Activated T-helper 1 cell treated with anti-CD3 and anti-CD28 coated beads, Interleukin-12 subunit alpha, Interleukin-12 subunit beta, Interleukin-2, Interleukin-4 antibody, amounts not matched to agents 30 ng/mL and 10 ng/mL and 1 ng/mL, durations not matched to agents 14 hours and 24 hours and 36 hours (primary cell): ENCODE results near the gene TSPAN5. TPM values are rescaled to one million over a fixed set of nuclear protein-coding genes. Genes with fewer than 3 reads are reported as not detected.

Experiments used
- DNase-seq: peaks from one replicate; pipeline ENCODE4 v3.0.0; 2021; ENCODE audit warnings: low spot score
- H3K27ac Mint-ChIP-seq: one replicate; pipeline ENCODE4 v1.8.0; 2021; ENCODE audit warnings: mild to moderate bottlenecking, mixed read lengths
- H3K27me3 Mint-ChIP-seq: one replicate; pipeline ENCODE4 v1.8.0; 2022; ENCODE audit warnings: mild to moderate bottlenecking, moderate library complexity, mixed read lengths; ENCODE audit not compliant: insufficient read depth
- H3K36me3 Mint-ChIP-seq: one replicate; pipeline ENCODE4 v1.8.0; 2021; ENCODE audit warnings: low read depth, mixed read lengths
- H3K4me1 Mint-ChIP-seq: one replicate; pipeline ENCODE4 v1.8.0; 2021; ENCODE audit warnings: low read depth, mixed read lengths
- H3K4me3 Mint-ChIP-seq: one replicate; pipeline ENCODE4 v1.8.0; 2021; ENCODE audit warnings: mild to moderate bottlenecking, moderate library complexity, mixed read lengths
- H3K9me3 Mint-ChIP-seq: one replicate; pipeline ENCODE4 v1.8.0; 2021; ENCODE audit warnings: mixed read lengths
- intact Hi-C: fragments of 100-400 bp; cut with micrococcal nuclease; formaldehyde crosslinking; loops from one replicate; pipeline ENCODE4 v1.15.1; 2024
- total RNA-seq: library from RNA; stranded (reverse); gene quantifications from 2 replicates; pipeline ENCODE4 v1.2.3, GENCODE V29; 2022

Gene TSPAN5
- total RNA-seq, 1 donor from 2014 or later: 34.1 TPM

DNA sequence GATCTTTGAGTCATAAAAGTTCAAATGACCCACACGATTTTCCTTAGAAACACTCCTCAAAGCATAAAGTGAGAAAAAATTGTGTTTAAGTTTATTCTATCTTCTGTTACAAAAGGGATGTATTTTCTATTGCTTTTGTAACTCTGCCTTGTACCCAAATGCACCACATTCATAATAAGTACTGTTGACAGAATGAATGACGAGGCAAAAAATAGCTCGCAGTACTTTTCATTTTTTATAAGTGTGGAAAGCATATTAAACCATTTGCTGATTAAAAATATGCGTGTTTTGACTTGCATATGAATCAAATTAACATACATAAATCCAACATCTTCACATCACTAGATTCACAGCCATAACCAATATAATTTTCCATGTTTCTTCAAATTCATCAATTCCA is 11.2 kb upstream of the TSPAN5 start:
- H3K27ac Mint-ChIP-seq: no peak overlapping the region
- no peak overlapping the region for H3K4me3 Mint-ChIP-seq
- H3K27me3 Mint-ChIP-seq: peaks cover 2% of the 10 kb centered on the region
- H3K4me1 Mint-ChIP-seq: peaks cover 27% of the 10 kb centered on the region
- intact Hi-C loops: loop anchor here (10.0 kb wide), 1 partner anchor 1275 kb away; the partner anchor contains the start of gene DNAJB14
- peaks cover 4% of the 10 kb centered on the region for H3K36me3 Mint-ChIP-seq
- no peak for DNase-seq
- H3K9me3 Mint-ChIP-seq: peaks cover 17% of the 10 kb centered on the region

DNA sequence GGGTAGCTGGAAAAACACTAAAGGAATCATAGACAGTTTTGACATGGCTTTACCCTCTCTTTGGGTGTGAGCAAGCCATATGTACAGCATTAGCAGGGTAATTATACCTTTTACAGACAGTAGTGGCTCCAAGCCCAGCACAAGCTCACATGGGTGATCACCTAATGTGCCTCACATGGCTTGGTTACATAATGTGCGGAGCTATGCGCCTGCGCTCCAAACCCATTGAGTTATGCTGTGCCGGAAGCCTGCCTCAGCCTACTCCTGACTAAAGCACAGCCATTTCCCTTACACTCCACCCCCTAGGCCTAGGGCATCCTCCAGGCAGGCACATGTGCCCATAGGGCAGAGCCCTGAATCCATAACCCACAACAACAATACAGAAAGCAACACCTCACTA is 6.5 kb upstream of the TSPAN5 start:
- peak overlapping the region; percentile 77 for H3K27ac Mint-ChIP-seq
- intact Hi-C loops: loop anchor here (5.0 to 10.0 kb wide), 4 partner anchors 127 to 1280 kb away; partner anchors contain the start of genes ADH5 and DNAJB14
- DNase-seq: no peak
- H3K9me3 Mint-ChIP-seq: peaks cover 20% of the 10 kb centered on the region
- H3K27me3 Mint-ChIP-seq: no peaks in the 10 kb centered on the region
- H3K4me1 Mint-ChIP-seq: peaks cover 50% of the 10 kb centered on the region
- no peak overlapping the region for H3K4me3 Mint-ChIP-seq
- peaks cover 7% of the 10 kb centered on the region for H3K36me3 Mint-ChIP-seq

DNA sequence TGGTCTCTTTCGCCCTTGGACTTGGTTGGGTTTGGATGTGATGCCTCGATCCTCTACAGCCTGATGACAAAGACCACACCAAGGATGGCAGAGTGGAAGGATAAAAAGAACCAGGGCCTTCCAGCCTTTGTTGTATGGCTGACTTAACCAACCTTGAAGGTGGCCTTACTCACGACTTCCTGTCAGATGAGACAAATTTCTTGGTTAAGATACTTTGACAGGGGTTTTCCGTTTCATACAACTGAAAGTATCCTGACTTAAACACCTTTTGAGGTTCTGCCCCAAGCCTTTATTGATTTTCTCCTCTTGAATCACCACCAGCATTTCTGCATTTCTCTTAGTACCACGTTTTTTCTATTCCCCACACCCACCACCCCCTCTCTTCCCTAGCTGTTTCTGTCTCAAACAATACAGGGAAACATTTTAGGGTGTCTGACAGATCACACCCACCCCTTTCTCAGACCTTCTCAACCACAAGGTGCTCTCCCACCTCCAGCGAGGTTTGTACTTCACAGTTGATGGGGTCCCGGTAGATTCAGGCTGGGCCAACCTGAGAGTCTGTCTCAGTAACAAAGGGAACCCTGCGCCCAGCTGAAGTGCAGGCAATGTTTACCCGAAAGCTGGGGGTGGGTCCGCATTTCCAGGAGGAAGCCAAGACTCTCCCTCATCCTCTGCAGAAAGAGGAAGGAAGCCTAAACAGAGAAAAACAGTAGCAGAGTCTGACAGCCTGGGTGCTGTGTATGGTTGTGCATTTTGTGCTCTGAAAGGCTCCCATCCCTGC is 5.0 kb upstream of the TSPAN5 start:
- DNase-seq: peak; percentile 56
- peak overlapping the region; percentile 99 for H3K27ac Mint-ChIP-seq
- H3K9me3 Mint-ChIP-seq: peaks cover 20% of the 10 kb centered on the region
- peaks cover 7% of the 10 kb centered on the region for H3K36me3 Mint-ChIP-seq
- peak overlapping the region; percentile 80 for H3K4me3 Mint-ChIP-seq
- intact Hi-C loops: loop anchor here (1.0 to 10.0 kb wide), 20 partner anchors 24 to 1281 kb away; partner anchors contain the start of genes ADH5, DNAJB14, METAP1 and STPG2
- peaks cover 62% of the 10 kb centered on the region for H3K4me1 Mint-ChIP-seq
- no peaks in the 10 kb centered on the region for H3K27me3 Mint-ChIP-seq

DNA sequence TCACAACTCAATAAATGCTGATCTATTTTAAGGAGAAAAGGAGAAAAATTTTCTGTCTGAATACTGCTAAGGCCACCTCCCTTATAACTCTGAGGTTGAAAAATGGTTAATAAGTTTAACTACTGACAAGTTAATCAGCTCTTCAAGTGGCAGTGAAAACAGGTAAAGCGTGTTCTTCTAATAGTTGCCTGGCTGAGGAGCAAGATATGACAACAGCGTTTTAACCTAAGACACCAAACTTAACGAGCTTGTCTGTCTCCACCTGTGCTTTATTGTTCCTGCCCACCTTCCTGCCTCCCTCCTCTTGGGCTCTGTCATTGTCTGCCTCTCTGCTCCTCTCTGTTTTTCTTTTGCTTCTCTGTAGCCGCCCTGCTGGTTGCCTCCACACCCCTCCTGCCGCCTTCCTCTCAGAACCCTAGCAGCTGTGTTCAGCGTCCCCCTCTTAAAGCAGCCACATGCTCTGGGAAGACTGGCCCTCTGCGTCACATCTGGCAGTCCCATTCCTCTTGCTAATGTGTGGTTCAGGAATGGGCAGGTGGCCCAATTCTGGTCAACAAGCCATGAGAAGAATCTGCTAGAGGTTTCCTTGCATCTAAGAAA is 4.3 kb upstream of the TSPAN5 start:
- intact Hi-C loops: loop anchor here (1.0 to 10.0 kb wide), 20 partner anchors 23 to 1282 kb away; partner anchors contain the start of genes ADH5, DNAJB14, METAP1 and STPG2
- peak; percentile 31 for DNase-seq
- peaks cover 20% of the 10 kb centered on the region for H3K9me3 Mint-ChIP-seq
- peaks cover 7% of the 10 kb centered on the region for H3K36me3 Mint-ChIP-seq
- H3K27me3 Mint-ChIP-seq: no peaks in the 10 kb centered on the region
- peak overlapping the region; percentile 99 for H3K27ac Mint-ChIP-seq
- H3K4me1 Mint-ChIP-seq: peaks cover 62% of the 10 kb centered on the region
- H3K4me3 Mint-ChIP-seq: peak overlapping the region; percentile 80

DNA sequence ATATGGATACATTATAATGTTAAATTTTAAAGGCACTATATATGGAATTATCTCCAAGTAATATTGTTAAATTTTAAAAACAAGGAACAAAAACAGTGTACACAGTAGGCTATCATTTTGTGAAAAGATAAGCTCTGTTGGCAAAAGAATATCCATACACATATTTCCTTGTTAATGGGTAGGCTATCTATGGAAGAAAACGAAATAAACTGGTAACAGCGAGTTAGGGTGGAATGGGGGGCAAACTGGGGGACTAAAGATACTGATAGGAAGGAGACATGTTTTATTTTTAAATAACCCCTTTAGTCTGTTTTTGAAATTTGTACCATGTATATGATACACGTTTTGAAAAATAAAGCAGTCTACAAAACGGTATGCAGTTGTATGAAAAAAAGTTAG is 3.6 kb upstream of the TSPAN5 start:
- peak overlapping the region; percentile 64 for H3K27ac Mint-ChIP-seq
- intact Hi-C loops: loop anchor here (2.0 to 10.0 kb wide), 5 partner anchors 130 to 1283 kb away; partner anchors contain the start of genes ADH5 and DNAJB14
- H3K4me1 Mint-ChIP-seq: peaks cover 67% of the 10 kb centered on the region
- H3K36me3 Mint-ChIP-seq: peaks cover 5% of the 10 kb centered on the region
- DNase-seq: no peak
- peak overlapping the region; percentile 63 for H3K4me3 Mint-ChIP-seq
- H3K9me3 Mint-ChIP-seq: peaks cover 17% of the 10 kb centered on the region
- H3K27me3 Mint-ChIP-seq: no peaks in the 10 kb centered on the region

DNA sequence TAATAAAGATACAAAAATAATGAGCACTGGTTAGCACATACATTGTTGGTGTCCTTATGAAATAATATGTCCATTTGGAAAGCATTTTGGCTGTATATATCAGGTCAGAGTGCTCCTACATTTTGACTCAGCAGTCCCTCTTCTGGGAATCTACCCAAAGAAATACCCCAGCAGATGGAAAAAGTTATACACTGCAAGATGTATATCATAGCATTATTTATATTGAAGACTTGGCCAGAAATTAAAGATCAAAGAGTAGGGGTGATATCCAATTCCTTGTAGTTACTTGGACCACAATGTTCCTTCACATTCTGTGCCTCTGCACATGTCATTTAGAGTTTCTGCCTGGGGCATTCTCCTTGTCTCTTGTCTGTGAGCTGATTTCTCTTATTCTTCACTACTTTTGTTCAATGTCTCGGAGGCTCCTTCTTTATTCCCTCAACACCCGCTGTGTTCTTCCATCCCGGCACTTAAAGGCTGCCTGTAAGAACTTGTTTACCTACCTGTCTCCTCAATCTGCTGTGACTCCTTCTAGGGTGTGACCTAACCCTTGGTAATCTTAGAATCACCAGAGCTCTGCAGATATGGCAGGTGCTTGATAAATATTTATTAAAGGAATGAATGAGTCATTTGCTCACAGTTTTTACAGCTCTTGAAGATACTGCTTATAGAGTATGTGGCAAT is 3.1 kb upstream of the TSPAN5 start:
- no peak for DNase-seq
- Mint-ChIP-seq H3K27me3 (no peaks in the 10 kb centered on the region), H3K4me1 (peaks cover 72% of the 10 kb centered on the region), H3K27ac (peak overlapping the region; percentile 32), H3K9me3 (peaks cover 16% of the 10 kb centered on the region), H3K4me3 (peak overlapping the region; percentile 63), H3K36me3 (peaks cover 7% of the 10 kb centered on the region)
- intact Hi-C loops: loop anchor here (2.0 to 10.0 kb wide), 5 partner anchors 131 to 1283 kb away; partner anchors contain the start of genes ADH5 and DNAJB14

DNA sequence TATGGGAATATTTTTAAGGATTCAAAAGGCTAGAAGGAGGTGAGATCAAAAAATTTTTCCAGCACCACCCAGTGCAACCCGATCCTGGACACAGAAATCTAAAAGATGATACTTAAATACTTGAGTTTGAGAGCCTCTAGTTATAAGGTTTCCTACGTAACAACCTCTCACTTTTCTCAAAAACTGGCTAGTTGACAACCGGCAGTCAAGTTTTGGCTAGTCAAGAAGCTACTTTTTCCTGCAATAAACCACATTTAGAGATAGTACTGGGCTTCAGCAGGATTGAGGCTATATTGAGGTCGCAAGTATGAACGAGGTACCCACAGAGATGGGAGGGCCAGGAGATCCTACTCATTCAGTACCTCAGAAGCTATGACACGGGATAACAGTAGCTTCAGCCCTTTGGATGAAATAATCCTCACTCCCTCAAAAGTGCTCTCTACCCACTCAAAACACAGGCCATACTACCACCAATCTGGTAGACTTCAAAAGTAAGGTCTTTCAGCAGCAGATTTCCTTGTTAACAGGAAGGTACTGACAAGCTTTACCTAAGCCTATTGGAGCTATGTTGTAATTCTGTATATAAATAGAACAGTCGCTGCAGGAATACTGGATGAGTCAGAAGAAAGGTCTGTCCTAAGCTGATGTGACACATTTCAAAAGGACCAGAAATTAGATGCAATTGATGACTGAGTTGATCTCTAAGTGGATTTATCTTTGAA is 1.5 kb upstream of the TSPAN5 start:
- Mint-ChIP-seq H3K36me3 (peaks cover 15% of the 10 kb centered on the region), H3K27ac (peak overlapping the region; percentile 42)

DNA sequence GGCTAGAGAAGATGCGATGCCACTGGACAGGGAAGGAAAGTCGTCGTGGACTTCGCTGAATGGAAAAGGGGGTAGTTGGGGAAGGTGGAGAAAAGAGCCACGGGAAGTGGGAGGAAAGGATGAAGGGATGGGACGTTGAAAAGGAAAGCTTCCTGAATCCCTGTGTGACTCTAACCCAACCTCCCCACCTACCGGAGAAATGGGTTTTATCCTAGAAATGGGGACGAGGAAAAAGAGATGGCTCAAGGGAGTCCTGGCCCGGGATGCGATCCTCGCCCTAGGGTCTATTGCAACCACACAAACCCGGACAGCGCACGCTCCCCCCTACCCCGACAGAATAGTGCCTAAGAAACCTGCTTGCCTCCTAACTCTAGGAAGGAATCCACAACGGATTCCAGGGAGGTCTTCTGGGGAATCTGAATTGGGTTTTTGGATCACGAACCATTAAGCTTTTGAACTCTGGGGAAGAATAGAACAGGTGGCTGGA is 738 bp upstream of the TSPAN5 start:
- DNase-seq: no peak
- Mint-ChIP-seq H3K27me3 (no peaks in the 10 kb centered on the region), H3K4me1 (peaks cover 82% of the 10 kb centered on the region), H3K27ac (peak overlapping the region; percentile 42), H3K4me3 (peak overlapping the region; percentile 89), H3K36me3 (peaks cover 15% of the 10 kb centered on the region), H3K9me3 (no peaks in the 10 kb centered on the region)
- intact Hi-C loops: no loop called here

More for the DNA sequence above, 1.5 kb upstream of the TSPAN5 start:
- Mint-ChIP-seq H3K27me3 (no peaks in the 10 kb centered on the region), H3K4me1 (peaks cover 85% of the 10 kb centered on the region), H3K9me3 (peaks cover 6% of the 10 kb centered on the region), H3K4me3 (peak overlapping the region; percentile 89)
- no peak for DNase-seq
- intact Hi-C loops: loop anchor here (5.0 to 10.0 kb wide), 4 partner anchors 132 to 1285 kb away; partner anchors contain the start of genes ADH5 and DNAJB14

DNA sequence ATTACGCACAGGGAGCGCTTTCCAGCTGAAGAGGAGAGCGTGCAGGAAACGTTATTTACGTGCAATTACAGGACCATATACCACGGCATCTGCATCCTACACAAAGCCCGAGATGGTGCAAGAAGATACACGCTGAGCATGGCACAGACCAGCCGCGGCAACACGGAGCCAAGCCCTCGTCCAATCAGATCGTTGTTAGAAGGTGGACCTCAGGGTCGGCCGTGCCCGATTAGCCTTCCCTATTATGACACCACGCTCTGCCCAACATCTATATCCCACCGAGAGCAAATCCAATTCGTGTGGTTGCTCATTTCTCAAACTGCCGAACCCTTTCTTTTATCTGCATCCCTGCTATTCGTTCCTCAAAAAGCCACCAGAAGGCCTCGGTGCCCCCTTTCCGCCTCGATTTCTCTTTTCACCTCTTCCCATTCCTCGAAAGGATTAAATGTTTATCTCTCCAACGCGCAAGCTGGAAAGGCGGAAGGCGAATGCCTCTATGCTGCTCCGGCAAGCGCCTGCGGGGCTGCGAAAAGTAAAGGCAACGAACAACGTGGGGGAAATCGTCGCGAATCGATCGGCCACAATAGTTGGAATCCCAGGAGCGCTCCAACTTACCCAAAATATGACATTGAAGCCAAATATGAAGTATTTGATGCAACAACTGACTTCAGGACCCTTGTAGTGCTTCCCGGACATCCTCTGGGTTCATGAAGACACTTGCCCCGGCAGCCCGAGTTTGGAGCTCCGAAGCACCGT is 702 bp downstream of the TSPAN5 start:
- Mint-ChIP-seq H3K4me1 (peaks cover 82% of the 10 kb centered on the region), H3K9me3 (no peaks in the 10 kb centered on the region)

DNA sequence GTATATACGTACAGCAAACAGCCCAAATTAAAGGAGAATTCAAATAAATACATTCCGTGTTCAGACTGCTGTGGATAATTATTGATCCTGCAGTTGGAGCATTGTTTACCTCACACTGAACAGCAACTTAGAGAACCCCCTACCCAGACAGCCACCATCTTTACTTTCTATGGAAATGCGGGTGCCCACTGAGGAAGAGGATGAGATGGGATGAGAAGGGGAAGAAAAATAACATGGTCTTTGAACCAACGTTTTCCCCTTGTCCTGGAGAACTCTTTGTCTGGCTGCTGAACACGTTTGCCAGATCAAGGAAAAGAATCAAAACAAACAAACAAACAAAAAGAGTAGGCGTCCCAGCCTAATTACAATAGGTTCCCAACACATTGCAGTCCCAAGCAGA is 1.5 kb downstream of the TSPAN5 start:
- H3K9me3 Mint-ChIP-seq: no peaks in the 10 kb centered on the region
- H3K27ac Mint-ChIP-seq: peak overlapping the region; percentile 95
- peaks cover 74% of the 10 kb centered on the region for H3K4me1 Mint-ChIP-seq
- no peak for DNase-seq
- peak overlapping the region; percentile 96 for H3K4me3 Mint-ChIP-seq
- no peaks in the 10 kb centered on the region for H3K27me3 Mint-ChIP-seq
- intact Hi-C loops: loop anchor here (1.0 kb wide), 2 partner anchors 14 to 190 kb away; no protein-coding TSS in a partner anchor
- peaks cover 14% of the 10 kb centered on the region for H3K36me3 Mint-ChIP-seq

More for the DNA sequence above, 702 bp downstream of the TSPAN5 start:
- peaks cover 14% of the 10 kb centered on the region for H3K36me3 Mint-ChIP-seq
- H3K27ac Mint-ChIP-seq: peak overlapping the region; percentile 95
- H3K27me3 Mint-ChIP-seq: no peaks in the 10 kb centered on the region
- H3K4me3 Mint-ChIP-seq: peak overlapping the region; percentile 96
- intact Hi-C loops: loop anchor here (1.0 kb wide), 7 partner anchors 14 to 514 kb away; partner anchors contain the start of genes METAP1 and STPG2
- peak; percentile 34 for DNase-seq

DNA sequence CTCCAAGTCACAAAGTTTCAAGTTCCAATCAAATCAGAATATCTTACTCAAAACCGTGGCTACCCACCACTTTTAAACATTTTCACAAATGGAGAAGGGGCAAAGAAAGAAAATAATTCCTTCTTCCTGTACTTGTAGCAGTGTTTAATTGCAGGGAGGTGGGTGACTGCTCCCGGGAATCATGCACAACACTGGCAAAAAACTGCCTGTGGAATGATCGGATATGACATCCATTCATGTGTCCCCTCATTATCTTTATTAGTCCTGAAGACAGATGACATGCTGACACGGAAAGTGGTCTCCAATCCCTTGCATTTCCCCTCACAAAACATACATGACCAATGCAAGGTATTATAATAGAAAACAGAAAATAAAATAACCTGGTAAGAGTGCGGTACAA is 2.0 kb downstream of the TSPAN5 start:
- intact Hi-C loops: no loop called here
- Mint-ChIP-seq H3K36me3 (peaks cover 15% of the 10 kb centered on the region), H3K27me3 (no peaks in the 10 kb centered on the region), H3K4me3 (peak overlapping the region; percentile 96), H3K27ac (peak overlapping the region; percentile 95), H3K9me3 (no peaks in the 10 kb centered on the region), H3K4me1 (peaks cover 71% of the 10 kb centered on the region)
- DNase-seq: no peak
